HPDE6-E6E7 (cell line): ENCODE results near the gene DNAJB7.
"Not testable (repeated sequence)": the region's sequence is repeated elsewhere in the genome, so short reads cannot be mapped to it uniquely, and the experiment has no call there.

Experiments used
- DNase-seq: peaks from one replicate; pipeline ENCODE4 v3.0.0; 2011; ENCODE audit warnings: missing footprints; ENCODE audit errors: extremely low spot score

Gene DNAJB7

DNA sequence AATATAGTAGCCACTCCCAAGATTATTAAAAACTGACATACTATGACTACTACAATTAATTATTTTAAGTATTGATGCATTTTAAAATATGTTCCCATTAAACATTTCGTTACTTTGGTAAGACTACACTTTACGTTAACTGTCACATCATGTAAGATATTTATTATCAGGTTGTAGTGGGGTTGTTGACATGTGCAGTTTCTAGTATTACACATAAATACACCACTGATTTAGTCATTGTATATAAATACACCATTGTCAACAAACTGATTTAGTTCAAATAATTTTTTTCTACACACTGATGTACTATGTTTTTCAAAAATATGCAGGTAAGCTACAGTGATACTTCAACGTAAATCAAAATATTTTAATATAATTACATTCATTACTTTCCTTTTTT, 17.0 kb downstream of the DNAJB7 start:
- DNase-seq = no peak

GRCh38 chr22:40838486-40838885, 23.4 kb downstream of the DNAJB7 start:
- DNase-seq = no peak

- DNase-seq = no peak
These were observed 27.3 kb downstream of the DNAJB7 start for GRCh38 chr22:40834619-40835018.

GRCh38 chr22:40829131-40829530, 32.8 kb downstream of the DNAJB7 start:
- no peak for DNase-seq

DNA sequence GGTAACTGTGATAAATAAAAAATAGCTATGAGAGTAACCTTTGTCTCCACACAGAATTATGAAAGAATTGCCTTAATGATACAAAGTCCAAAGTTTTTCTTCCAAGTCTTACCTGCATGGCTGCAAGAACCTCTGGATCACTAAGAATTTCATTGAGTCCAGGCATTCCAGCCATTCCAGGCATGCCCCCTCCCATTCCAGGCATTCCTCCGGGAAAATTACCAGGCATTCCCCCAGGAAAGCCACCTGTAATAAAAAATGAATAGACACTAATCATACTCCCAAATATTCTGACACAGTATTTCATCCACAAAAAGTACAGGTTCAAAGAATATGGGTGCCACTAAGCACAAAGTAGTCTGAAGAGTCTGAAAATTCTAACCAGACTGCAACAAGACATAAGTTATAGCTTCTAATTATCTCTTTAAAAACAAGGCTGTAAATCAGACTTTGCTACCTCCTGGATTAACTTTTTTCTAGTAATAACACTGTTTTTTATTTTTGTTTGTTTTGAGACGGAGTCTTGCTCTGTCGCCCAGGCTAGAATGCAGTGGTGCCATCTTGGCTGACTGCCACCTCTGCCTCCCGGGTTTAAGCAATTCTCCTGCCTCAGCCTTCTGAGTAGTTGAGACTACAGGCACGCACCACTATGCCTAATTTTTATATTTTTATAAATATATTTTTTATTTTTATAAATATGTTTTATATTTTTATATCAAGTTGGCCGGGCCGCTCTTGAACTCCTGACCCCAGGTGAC, 34.8 kb downstream of the DNAJB7 start:
- DNase-seq = no peak

GRCh38 chr22:40826292-40826691, 35.6 kb downstream of the DNAJB7 start:
- not testable (repeated sequence) for DNase-seq

GRCh38 chr22:40823426-40823825, 38.5 kb downstream of the DNAJB7 start:
- no peak for DNase-seq

- no peak for DNase-seq
These were observed 42.2 kb downstream of the DNAJB7 start for GRCh38 chr22:40819599-40820140.

GRCh38 chr22:40818747-40819598, 42.9 kb downstream of the DNAJB7 start, which contains the start of gene SLC25A17:
TSS of gene SLC25A17 (minus strand) at chr22:40819346. CDS start at chr22:40819248, 98 bp downstream.
- DNase-seq = peak; percentile 89

DNA sequence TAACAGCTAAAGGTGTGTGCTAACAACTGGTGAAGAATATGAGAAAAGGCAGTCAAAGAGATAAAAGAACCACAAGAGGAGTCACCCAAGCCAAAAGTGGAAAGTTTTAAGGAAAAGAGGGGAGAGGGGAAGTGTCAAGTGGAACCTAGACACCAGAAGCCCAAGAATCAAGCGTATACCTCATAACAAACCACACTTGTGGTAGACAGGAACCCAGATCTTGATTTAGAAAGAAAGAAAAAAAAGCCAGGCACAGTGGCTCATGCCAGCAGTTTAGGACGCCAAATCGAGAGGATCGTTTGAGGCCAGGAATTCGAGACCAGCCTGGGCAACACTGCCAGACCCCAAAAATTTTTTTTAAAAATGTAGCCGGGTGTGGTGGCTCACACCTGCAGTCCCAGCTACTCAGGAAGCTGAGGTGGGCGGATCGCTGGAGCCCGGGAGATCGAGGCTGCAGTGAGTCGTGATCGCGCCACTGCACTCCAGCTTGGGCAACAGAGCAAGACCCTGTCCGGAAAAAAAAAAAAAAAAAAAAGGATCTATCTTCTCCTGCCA, 43.6 kb downstream of the DNAJB7 start:
- no peak for DNase-seq

- no peak for DNase-seq
These were observed 44.2 kb downstream of the DNAJB7 start for GRCh38 chr22:40817737-40818136.

DNA sequence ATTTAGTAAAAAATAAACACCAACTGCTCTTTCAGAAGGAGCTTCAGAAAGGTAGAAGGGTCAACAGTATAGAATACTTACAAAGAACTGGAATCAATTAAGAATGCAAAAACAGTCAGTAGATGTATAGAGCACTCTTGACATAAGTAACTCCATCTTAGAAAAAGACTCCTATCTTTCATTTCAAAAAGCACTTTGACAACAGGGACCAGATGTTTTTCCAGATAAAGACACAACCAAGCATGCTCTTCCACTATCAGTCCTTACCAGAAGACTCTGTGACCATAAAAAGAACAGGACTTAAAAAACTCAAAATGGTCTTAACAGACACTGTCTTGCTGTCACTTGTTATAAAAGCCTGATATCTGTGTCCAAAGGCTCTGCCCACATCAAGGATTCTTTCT, 48.0 kb downstream of the DNAJB7 start:
- no peak for DNase-seq
